ENCODE data around the gene SLCO1B3.
"Not testable (repeated sequence)": the region's sequence is repeated elsewhere in the genome, so short reads cannot be mapped to it uniquely, and the experiment has no call there.

Gene SLCO1B3

GRCh38 chr12:20810487-20810886, at the start of gene SLCO1B3:
Gene SLCO1B3 (plus strand): TSS chr12:20810705. CDS start chr12:20815739, 5,034 bp downstream.
- DNase-seq: no peak

- DNase-seq: no peak
Observed at GRCh38 chr12:20777420-20777819, 33.1 kb upstream of the SLCO1B3 start.

GRCh38 chr12:20778969-20779368, 31.5 kb upstream of the SLCO1B3 start:
- DNase-seq: no peak

- not testable (repeated sequence) for DNase-seq
Observed at GRCh38 chr12:20779971-20780370, 30.5 kb upstream of the SLCO1B3 start.

- not testable (repeated sequence) for DNase-seq
Observed at GRCh38 chr12:20783796-20784357, 26.6 kb upstream of the SLCO1B3 start.

- no peak for DNase-seq
Observed at GRCh38 chr12:20792971-20793370, 17.5 kb upstream of the SLCO1B3 start.

GRCh38 chr12:20798554-20798953, 12.0 kb upstream of the SLCO1B3 start:
- no peak for DNase-seq

- DNase-seq: no peak
Observed at GRCh38 chr12:20800160-20800559, 10.3 kb upstream of the SLCO1B3 start.

GRCh38 chr12:20801035-20801434, 9.5 kb upstream of the SLCO1B3 start:
- no peak for DNase-seq

- no peak for DNase-seq
Observed at GRCh38 chr12:20805921-20806320, 4.6 kb upstream of the SLCO1B3 start.

- no peak for DNase-seq
Observed at GRCh38 chr12:20807192-20808080, 3.1 kb upstream of the SLCO1B3 start.

- DNase-seq: no peak
Observed at GRCh38 chr12:20808521-20808920, 2.0 kb upstream of the SLCO1B3 start.

- DNase-seq: no peak
Observed at GRCh38 chr12:20815574-20815973, 5.1 kb downstream of the SLCO1B3 start.

- DNase-seq: no peak
Observed at GRCh38 chr12:20822415-20822814, 11.9 kb downstream of the SLCO1B3 start.

- DNase-seq: no peak
Observed at GRCh38 chr12:20822925-20823324, 12.4 kb downstream of the SLCO1B3 start.

GRCh38 chr12:20829919-20830318, 19.4 kb downstream of the SLCO1B3 start:
- no peak for DNase-seq

GRCh38 chr12:20830456-20830855, 20.0 kb downstream of the SLCO1B3 start:
- no peak for DNase-seq

- no peak for DNase-seq
Observed at GRCh38 chr12:20832911-20833310, 22.4 kb downstream of the SLCO1B3 start.

GRCh38 chr12:20852649-20853048, 42.1 kb downstream of the SLCO1B3 start:
- DNase-seq: no peak

GRCh38 chr12:20863056-20863455, 52.6 kb downstream of the SLCO1B3 start:
- no peak for DNase-seq

- no peak for DNase-seq
Observed at GRCh38 chr12:20865873-20866272, 55.4 kb downstream of the SLCO1B3 start.

- DNase-seq: no peak
Observed at GRCh38 chr12:20868277-20868676, 57.8 kb downstream of the SLCO1B3 start.

GRCh38 chr12:20883288-20883687, 72.8 kb downstream of the SLCO1B3 start:
- DNase-seq: no peak

- DNase-seq: no peak
Observed at GRCh38 chr12:20885116-20885515, 74.6 kb downstream of the SLCO1B3 start.
